Activated CD4-positive, alpha-beta T cell treated with anti-CD3 and anti-CD28 coated beads, Interleukin-2, amount 10 ng/mL, durations not matched to agents 24 days and 14 days (primary cell): ENCODE results near the gene UBR4. TPM values are rescaled to one million over a fixed set of nuclear protein-coding genes. Genes with fewer than 3 reads are reported as not detected.

Experiments
- DNase-seq: peaks from one replicate; pipeline ENCODE4 v3.0.0; 2022
- H3K27ac Mint-ChIP-seq: one replicate; pipeline ENCODE4 v1.8.0; 2022; ENCODE audit warnings: mild to moderate bottlenecking, mixed read lengths
- H3K27me3 Mint-ChIP-seq: one replicate; pipeline ENCODE4 v1.8.0; 2022; ENCODE audit warnings: mixed read lengths
- H3K36me3 Mint-ChIP-seq: one replicate; pipeline ENCODE4 v1.8.0; 2022; ENCODE audit warnings: low read depth, mild to moderate bottlenecking, mixed read lengths
- H3K4me1 Mint-ChIP-seq: one replicate; pipeline ENCODE4 v1.8.0; 2021; ENCODE audit warnings: mixed read lengths
- H3K4me3 Mint-ChIP-seq: one replicate; pipeline ENCODE4 v1.8.0; 2022; ENCODE audit warnings: mild to moderate bottlenecking, moderate library complexity, mixed read lengths
- H3K9me3 Mint-ChIP-seq: one replicate; pipeline ENCODE4 v1.8.0; 2021; ENCODE audit warnings: mixed read lengths
- intact Hi-C: fragments of 100-400 bp; cut with micrococcal nuclease; formaldehyde crosslinking; loops from one replicate; pipeline ENCODE4 v1.15.1; 2023
- total RNA-seq: library from RNA; stranded (reverse); gene quantifications from 2 replicates; pipeline ENCODE4 v1.2.3, GENCODE V29; 2022

The UBR4 gene
- total RNA-seq, 1 donor from 2014 or later: 162 TPM

- DNase-seq: no peak
- no peak overlapping the region for H3K4me3 Mint-ChIP-seq
- H3K36me3 Mint-ChIP-seq: no peaks in the 10 kb centered on the region
- intact Hi-C loops: no loop called here
- no peaks in the 10 kb centered on the region for H3K9me3 Mint-ChIP-seq
- H3K27ac Mint-ChIP-seq: no peak overlapping the region
- H3K27me3 Mint-ChIP-seq: peaks cover 16% of the 10 kb centered on the region
- no peaks in the 10 kb centered on the region for H3K4me1 Mint-ChIP-seq
Observed at GRCh38 chr1:19044975-19045831, 164.9 kb downstream of the UBR4 start.

DNA sequence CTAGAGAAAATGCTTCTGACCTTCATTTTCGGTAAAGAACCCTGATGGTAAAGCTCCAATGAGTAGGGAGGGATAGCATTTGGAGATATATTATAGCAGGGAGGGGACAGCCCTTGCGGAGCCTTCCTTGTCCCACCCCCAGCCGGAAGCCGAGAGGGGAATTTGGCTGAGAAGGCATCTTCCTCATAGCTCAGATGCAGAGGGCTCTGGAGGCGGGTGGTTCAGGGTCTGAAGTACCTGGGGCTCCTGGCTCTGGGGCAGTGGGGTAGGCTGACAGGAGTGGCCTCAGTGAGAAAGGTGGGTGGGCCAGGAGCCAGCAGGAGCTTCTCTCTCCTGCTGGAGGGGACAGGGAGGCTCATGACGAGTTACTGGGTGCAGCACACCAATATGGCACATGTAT, 165.6 kb downstream of the UBR4 start:
- Mint-ChIP-seq H3K27ac (no peak overlapping the region), H3K27me3 (peaks cover 19% of the 10 kb centered on the region), H3K9me3 (no peaks in the 10 kb centered on the region), H3K4me3 (no peak overlapping the region), H3K4me1 (no peaks in the 10 kb centered on the region), H3K36me3 (no peaks in the 10 kb centered on the region)
- no peak for DNase-seq
- intact Hi-C loops: no loop called here

GRCh38 chr1:19043579-19044443, 166.3 kb downstream of the UBR4 start:
- Mint-ChIP-seq H3K27ac (no peak overlapping the region), H3K36me3 (no peaks in the 10 kb centered on the region), H3K27me3 (peaks cover 21% of the 10 kb centered on the region), H3K4me1 (no peaks in the 10 kb centered on the region), H3K9me3 (no peaks in the 10 kb centered on the region), H3K4me3 (no peak overlapping the region)
- intact Hi-C loops: no loop called here
- no peak for DNase-seq

GRCh38 chr1:19042675-19043578, 167.1 kb downstream of the UBR4 start:
- Mint-ChIP-seq H3K9me3 (no peaks in the 10 kb centered on the region), H3K27me3 (peaks cover 21% of the 10 kb centered on the region), H3K36me3 (no peaks in the 10 kb centered on the region), H3K27ac (no peak overlapping the region), H3K4me3 (no peak overlapping the region), H3K4me1 (no peaks in the 10 kb centered on the region)
- intact Hi-C loops: no loop called here
- DNase-seq: no peak

DNA sequence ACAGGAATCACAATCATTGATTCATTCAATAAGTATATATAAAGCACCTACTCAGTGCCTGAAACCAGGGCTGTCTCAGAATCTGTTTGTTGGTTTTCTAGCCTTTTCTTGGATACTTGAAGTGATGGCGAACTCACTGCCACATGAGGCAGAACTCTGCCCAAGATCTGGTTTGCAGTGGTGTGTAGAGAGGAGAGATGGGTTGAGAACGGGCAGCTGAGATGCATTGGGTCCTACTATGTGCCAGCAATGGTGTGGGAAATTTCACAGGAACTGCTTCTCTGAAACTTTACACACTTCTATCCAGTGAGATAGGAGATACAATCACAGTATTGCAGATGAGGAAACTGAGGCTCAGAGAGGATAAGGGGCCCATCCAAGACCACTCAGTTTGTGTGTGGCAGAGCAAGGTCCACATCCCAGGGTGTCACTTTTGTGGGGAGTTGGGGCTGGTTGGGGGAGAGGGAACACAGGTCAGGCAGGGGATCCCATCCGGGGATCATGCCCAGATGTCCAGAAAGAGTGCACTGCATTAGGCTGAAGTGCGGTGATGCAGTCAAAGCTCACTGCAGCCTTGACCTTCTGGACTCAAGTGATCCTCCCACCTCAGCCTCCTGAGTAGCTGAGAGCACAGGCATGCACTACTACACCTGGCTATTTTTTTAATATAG, 169.9 kb downstream of the UBR4 start:
- Mint-ChIP-seq H3K4me3 (no peak overlapping the region), H3K27ac (no peak overlapping the region), H3K9me3 (no peaks in the 10 kb centered on the region), H3K27me3 (peaks cover 24% of the 10 kb centered on the region), H3K4me1 (no peaks in the 10 kb centered on the region), H3K36me3 (no peaks in the 10 kb centered on the region)
- DNase-seq: no peak
- intact Hi-C loops: no loop called here

GRCh38 chr1:19038732-19039131, 171.3 kb downstream of the UBR4 start:
- peaks cover 24% of the 10 kb centered on the region for H3K27me3 Mint-ChIP-seq
- no peaks in the 10 kb centered on the region for H3K36me3 Mint-ChIP-seq
- no peak overlapping the region for H3K27ac Mint-ChIP-seq
- DNase-seq: no peak
- H3K4me3 Mint-ChIP-seq: no peak overlapping the region
- H3K9me3 Mint-ChIP-seq: no peaks in the 10 kb centered on the region
- no peaks in the 10 kb centered on the region for H3K4me1 Mint-ChIP-seq
- intact Hi-C loops: no loop called here

GRCh38 chr1:19038096-19038495, 172.0 kb downstream of the UBR4 start:
- DNase-seq: no peak
- Mint-ChIP-seq H3K4me3 (no peak overlapping the region), H3K27me3 (peaks cover 24% of the 10 kb centered on the region), H3K27ac (no peak overlapping the region), H3K4me1 (no peaks in the 10 kb centered on the region), H3K9me3 (no peaks in the 10 kb centered on the region), H3K36me3 (no peaks in the 10 kb centered on the region)
- intact Hi-C loops: no loop called here

- no peaks in the 10 kb centered on the region for H3K4me1 Mint-ChIP-seq
Observed at GRCh38 chr1:19037659-19038058, 172.4 kb downstream of the UBR4 start.

GRCh38 chr1:19036813-19037605, 173.1 kb downstream of the UBR4 start:
- H3K36me3 Mint-ChIP-seq: no peaks in the 10 kb centered on the region
- H3K4me3 Mint-ChIP-seq: no peak overlapping the region
- no peaks in the 10 kb centered on the region for H3K9me3 Mint-ChIP-seq
- no peak overlapping the region for H3K27ac Mint-ChIP-seq
- DNase-seq: no peak
- peaks cover 22% of the 10 kb centered on the region for H3K27me3 Mint-ChIP-seq
- intact Hi-C loops: no loop called here
- no peaks in the 10 kb centered on the region for H3K4me1 Mint-ChIP-seq

More at GRCh38 chr1:19037659-19038058, 172.4 kb downstream of the UBR4 start:
- H3K27me3 Mint-ChIP-seq: peaks cover 24% of the 10 kb centered on the region
- no peak overlapping the region for H3K4me3 Mint-ChIP-seq
- DNase-seq: no peak
- H3K36me3 Mint-ChIP-seq: no peaks in the 10 kb centered on the region
- intact Hi-C loops: no loop called here
- no peaks in the 10 kb centered on the region for H3K9me3 Mint-ChIP-seq
- H3K27ac Mint-ChIP-seq: no peak overlapping the region

DNA sequence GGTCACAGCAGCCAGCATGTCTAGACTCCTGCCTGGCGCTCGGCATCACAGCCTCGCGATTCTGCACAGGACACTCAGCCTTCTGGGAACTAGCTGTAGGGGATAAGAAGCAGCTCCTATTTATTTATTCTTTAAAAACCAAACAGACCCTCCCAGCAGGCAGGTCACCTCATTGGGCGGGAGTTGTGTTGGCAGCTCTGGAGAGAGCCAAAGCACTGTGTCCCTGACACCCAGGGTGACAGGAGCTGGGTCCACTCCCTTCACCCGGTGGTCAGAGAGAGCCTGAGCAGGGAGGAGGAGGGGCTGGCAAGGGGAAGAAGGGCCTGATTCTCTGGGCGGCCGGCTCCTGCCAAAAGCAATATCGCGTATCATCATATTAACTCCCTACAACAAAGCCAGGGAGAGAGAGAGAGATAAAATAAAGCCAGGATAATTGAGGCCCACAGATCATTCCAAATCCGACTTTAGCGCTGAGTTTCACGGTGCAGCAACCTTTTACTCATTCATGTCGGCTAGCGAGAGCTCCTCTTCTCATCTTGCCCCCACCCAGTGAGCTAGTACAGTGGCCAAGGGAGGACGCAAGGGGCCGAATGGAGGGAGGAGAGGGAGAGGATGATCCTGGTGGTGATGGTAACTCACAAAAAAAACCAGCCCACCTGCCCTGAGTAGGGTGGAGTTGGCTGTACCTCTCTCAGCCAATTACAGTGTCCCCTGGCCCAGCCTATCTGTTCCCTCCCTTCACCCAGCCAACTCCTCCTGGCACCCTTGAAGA, 173.8 kb downstream of the UBR4 start:
- Mint-ChIP-seq H3K27me3 (peaks cover 20% of the 10 kb centered on the region), H3K27ac (no peak overlapping the region), H3K4me3 (no peak overlapping the region), H3K36me3 (no peaks in the 10 kb centered on the region), H3K9me3 (no peaks in the 10 kb centered on the region), H3K4me1 (no peaks in the 10 kb centered on the region)
- intact Hi-C loops: no loop called here
- no peak for DNase-seq

DNA sequence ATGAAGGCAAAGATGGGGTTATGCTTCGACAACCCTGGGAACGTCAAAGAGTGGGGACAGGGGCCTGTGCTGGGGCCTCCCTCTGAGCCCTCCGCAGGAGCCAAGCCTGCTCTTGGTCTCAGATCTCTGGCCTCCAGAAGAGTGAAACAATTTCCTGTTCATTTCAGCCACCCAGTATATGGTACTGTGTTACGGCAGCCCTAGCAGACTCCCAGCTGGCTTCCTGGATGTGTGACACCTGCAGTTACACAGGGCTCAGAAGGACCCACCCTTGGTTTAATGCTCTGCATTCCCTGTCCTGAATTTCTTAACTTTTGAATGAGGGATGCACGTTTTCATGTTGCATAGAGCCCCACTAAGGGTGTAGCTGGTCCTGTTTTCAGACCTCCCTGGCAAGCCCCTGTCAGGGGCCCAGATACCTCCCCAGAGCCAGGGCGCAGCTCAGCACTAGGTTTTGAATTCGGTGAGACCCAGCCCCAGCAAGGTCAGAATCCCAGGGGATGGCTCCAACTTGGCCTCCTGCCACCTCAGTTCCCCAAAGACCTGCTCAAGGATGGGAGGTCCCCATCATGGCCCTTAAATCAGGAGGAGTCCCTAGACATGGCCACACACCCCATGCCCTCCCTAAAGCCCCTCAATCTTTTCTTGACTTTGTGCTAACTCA, 174.6 kb downstream of the UBR4 start:
- Mint-ChIP-seq H3K36me3 (no peaks in the 10 kb centered on the region), H3K27ac (no peak overlapping the region), H3K9me3 (no peaks in the 10 kb centered on the region), H3K4me1 (no peaks in the 10 kb centered on the region), H3K4me3 (no peak overlapping the region), H3K27me3 (peaks cover 14% of the 10 kb centered on the region)
- DNase-seq: no peak
- intact Hi-C loops: no loop called here

GRCh38 chr1:19034721-19035120, 175.3 kb downstream of the UBR4 start:
- intact Hi-C loops: no loop called here
- no peaks in the 10 kb centered on the region for H3K4me1 Mint-ChIP-seq
- H3K27me3 Mint-ChIP-seq: peaks cover 15% of the 10 kb centered on the region
- H3K9me3 Mint-ChIP-seq: no peaks in the 10 kb centered on the region
- no peak for DNase-seq
- H3K36me3 Mint-ChIP-seq: no peaks in the 10 kb centered on the region
- H3K4me3 Mint-ChIP-seq: no peak overlapping the region
- no peak overlapping the region for H3K27ac Mint-ChIP-seq
